GM19035 (cell line): Measurements from ENCODE around the gene CACNA1C.
"Not testable (repeated sequence)": the region's sequence is repeated elsewhere in the genome, so short reads cannot be mapped to it uniquely, and the experiment has no call there.

Experiments
- ATAC-seq: cut with Tn5 transposase; IDR thresholded peaks from one replicate; pipeline ENCODE4 v1.9.1; 2021; ENCODE audit not compliant: unreplicated experiment

The CACNA1C gene

GRCh38 chr12:2110127-2110526, 57.3 kb downstream of the CACNA1C start:
- ATAC-seq = no peak

GRCh38 chr12:2110849-2111566, 58.2 kb downstream of the CACNA1C start:
- no peak for ATAC-seq

- ATAC-seq = no peak
Measured at GRCh38 chr12:2111826-2112225, 59.0 kb downstream of the CACNA1C start.

- ATAC-seq = no peak
Measured at GRCh38 chr12:2112401-2112800, 59.6 kb downstream of the CACNA1C start.

- ATAC-seq = no peak
Measured at GRCh38 chr12:2113119-2113912, 60.5 kb downstream of the CACNA1C start.

GRCh38 chr12:2114071-2114470, 61.3 kb downstream of the CACNA1C start:
- ATAC-seq = no peak

- ATAC-seq = no peak
Measured at GRCh38 chr12:2115101-2115845, 62.5 kb downstream of the CACNA1C start.

GRCh38 chr12:2117541-2117940, 64.8 kb downstream of the CACNA1C start:
- no peak for ATAC-seq

- ATAC-seq = no peak
Measured at GRCh38 chr12:2118061-2118460, 65.3 kb downstream of the CACNA1C start.

- ATAC-seq = no peak
Measured at GRCh38 chr12:2118481-2119255, 65.9 kb downstream of the CACNA1C start.

GRCh38 chr12:2119266-2119665, 66.5 kb downstream of the CACNA1C start:
- no peak for ATAC-seq

- no peak for ATAC-seq
Measured at GRCh38 chr12:2120982-2121758, 68.4 kb downstream of the CACNA1C start.

- no peak for ATAC-seq
Measured at GRCh38 chr12:2124466-2125023, 71.8 kb downstream of the CACNA1C start.

GRCh38 chr12:2125651-2126522, 73.1 kb downstream of the CACNA1C start:
- ATAC-seq = no peak

- ATAC-seq = no peak
Measured at GRCh38 chr12:2126676-2127406, 74.1 kb downstream of the CACNA1C start.

GRCh38 chr12:2129076-2129475, 76.3 kb downstream of the CACNA1C start:
- ATAC-seq = no peak

GRCh38 chr12:2135661-2136418, 83.1 kb downstream of the CACNA1C start:
- ATAC-seq = not testable (repeated sequence)
